ENCODE data around the gene TSC22D2.

The TSC22D2 gene

GRCh38 chr3:150454622-150455021, 46.5 kb downstream of the TSC22D2 start:
- no peak overlapping the region for H3K4me3 ChIP-seq (ENCODE audit: low read depth, low read length)
- DNase-seq (ENCODE audit: low read depth): no peak
- in situ Hi-C loops (cut with HindIII; ENCODE audit: low sequenced_read_pairs): no loop called here
- no peak for TF ChIP-seq CTCF (IDR thresholded peaks at IDR 0.05; ENCODE audit: low read depth, low read length, missing control alignments)

GRCh38 chr3:150455341-150455740, 47.2 kb downstream of the TSC22D2 start:
- no peak for TF ChIP-seq CTCF (IDR thresholded peaks at IDR 0.05; ENCODE audit: low read depth, low read length, missing control alignments)
- DNase-seq (ENCODE audit: low read depth): no peak
- in situ Hi-C loops (cut with HindIII; ENCODE audit: low sequenced_read_pairs): no loop called here
- no peak overlapping the region for H3K4me3 ChIP-seq (ENCODE audit: low read depth, low read length)

- no peak for TF ChIP-seq CTCF (IDR thresholded peaks at IDR 0.05; ENCODE audit: low read depth, low read length, missing control alignments)
- H3K4me3 ChIP-seq (ENCODE audit: low read depth, low read length): no peak overlapping the region
- DNase-seq (ENCODE audit: low read depth): no peak
- in situ Hi-C loops (cut with HindIII; ENCODE audit: low sequenced_read_pairs): no loop called here
These were observed 49.9 kb downstream of the TSC22D2 start for GRCh38 chr3:150458001-150458400.

- H3K4me3 ChIP-seq (ENCODE audit: low read depth, low read length): no peak overlapping the region
- no peak for DNase-seq (ENCODE audit: low read depth)
- in situ Hi-C loops (cut with HindIII; ENCODE audit: low sequenced_read_pairs): no loop called here
- no peak for TF ChIP-seq CTCF (IDR thresholded peaks at IDR 0.05; ENCODE audit: low read depth, low read length, missing control alignments)
These were observed 52.4 kb downstream of the TSC22D2 start for GRCh38 chr3:150460484-150460883.

GRCh38 chr3:150461399-150461798, 53.3 kb downstream of the TSC22D2 start:
- in situ Hi-C loops (cut with HindIII; ENCODE audit: low sequenced_read_pairs): no loop called here
- no peak overlapping the region for H3K4me3 ChIP-seq (ENCODE audit: low read depth, low read length)
- no peak for DNase-seq (ENCODE audit: low read depth)
- TF ChIP-seq CTCF (IDR thresholded peaks at IDR 0.05; ENCODE audit: low read depth, low read length, missing control alignments): no peak

GRCh38 chr3:150462108-150462507, 54.0 kb downstream of the TSC22D2 start:
- no peak for TF ChIP-seq CTCF (IDR thresholded peaks at IDR 0.05; ENCODE audit: low read depth, low read length, missing control alignments)
- DNase-seq (ENCODE audit: low read depth): no peak
- in situ Hi-C loops (cut with HindIII; ENCODE audit: low sequenced_read_pairs): no loop called here
- no peak overlapping the region for H3K4me3 ChIP-seq (ENCODE audit: low read depth, low read length)

- no peak for TF ChIP-seq CTCF (IDR thresholded peaks at IDR 0.05; ENCODE audit: low read depth, low read length, missing control alignments)
- no peak for DNase-seq (ENCODE audit: low read depth)
- in situ Hi-C loops (cut with HindIII; ENCODE audit: low sequenced_read_pairs): no loop called here
- H3K4me3 ChIP-seq (ENCODE audit: low read depth, low read length): no peak overlapping the region
These were observed 56.6 kb downstream of the TSC22D2 start for GRCh38 chr3:150464684-150465083.
